Effector CD8-positive, alpha-beta T cell (primary cell): ENCODE measurements around the gene LMAN1.

ENCODE experiments used
- DNase-seq: peaks from one replicate; lab custom pipeline; 2025; lab: John Stamatoyannopoulos, UW
- total RNA-seq, 4 experiments: gene quantifications; one replicate each; lab custom pipeline; 2026; lab: John Stamatoyannopoulos, UW

The LMAN1 gene, protein sequence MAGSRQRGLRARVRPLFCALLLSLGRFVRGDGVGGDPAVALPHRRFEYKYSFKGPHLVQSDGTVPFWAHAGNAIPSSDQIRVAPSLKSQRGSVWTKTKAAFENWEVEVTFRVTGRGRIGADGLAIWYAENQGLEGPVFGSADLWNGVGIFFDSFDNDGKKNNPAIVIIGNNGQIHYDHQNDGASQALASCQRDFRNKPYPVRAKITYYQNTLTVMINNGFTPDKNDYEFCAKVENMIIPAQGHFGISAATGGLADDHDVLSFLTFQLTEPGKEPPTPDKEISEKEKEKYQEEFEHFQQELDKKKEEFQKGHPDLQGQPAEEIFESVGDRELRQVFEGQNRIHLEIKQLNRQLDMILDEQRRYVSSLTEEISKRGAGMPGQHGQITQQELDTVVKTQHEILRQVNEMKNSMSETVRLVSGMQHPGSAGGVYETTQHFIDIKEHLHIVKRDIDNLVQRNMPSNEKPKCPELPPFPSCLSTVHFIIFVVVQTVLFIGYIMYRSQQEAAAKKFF
- 97.1 to 186 (median 114) reads per million in 4 experiments for total RNA-seq

DNA sequence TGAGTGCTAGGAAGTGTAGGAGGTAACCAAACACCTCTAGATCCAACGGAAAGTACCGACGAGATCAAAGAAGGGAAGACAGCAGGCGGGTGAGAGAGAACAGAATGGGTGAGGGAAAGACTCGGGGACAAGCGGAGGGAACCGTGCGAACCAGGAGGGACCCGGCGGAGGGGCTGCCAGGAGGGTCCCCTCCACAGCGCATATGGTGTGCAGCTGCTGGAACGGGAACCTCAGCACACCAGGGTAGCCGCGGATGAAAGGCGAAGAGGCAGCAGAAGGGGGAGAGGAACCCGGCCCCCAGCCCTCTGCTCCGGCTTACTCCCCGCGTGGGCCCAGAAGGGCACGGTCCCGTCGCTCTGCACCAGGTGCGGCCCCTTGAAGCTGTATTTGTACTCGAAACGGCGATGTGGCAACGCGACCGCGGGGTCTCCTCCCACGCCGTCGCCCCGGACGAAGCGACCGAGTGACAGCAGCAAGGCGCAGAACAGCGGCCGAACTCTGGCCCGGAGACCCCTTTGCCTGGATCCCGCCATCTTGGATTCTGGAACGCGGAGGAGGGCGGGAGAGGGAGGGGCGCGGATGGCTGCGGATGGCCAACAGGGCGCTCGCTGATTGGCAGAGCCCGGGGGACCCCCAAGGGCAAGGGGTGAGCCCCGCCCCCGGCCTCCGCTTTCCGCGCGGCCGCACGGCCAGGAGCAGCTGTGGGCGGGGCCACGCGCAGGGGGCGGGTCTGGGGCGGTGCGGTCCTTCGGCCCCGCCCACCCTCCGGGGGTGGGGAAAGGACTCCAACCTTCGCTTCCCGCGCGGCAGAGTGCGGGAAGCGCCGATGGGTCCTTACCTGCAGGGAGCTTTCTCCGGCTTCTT, at the start of gene LMAN1:
TSS of gene LMAN1 (minus strand) at position 554 of the 864 bp plus-strand sequence. CDS start at position 533, 21 bp downstream.
- DNase-seq: peak; percentile 90

GRCh38 chr18:59402432-59403090, 43.5 kb upstream of the LMAN1 start:
- DNase-seq: peak; percentile 31

GRCh38 chr18:59400407-59400806, 41.3 kb upstream of the LMAN1 start:
- no peak for DNase-seq

DNA sequence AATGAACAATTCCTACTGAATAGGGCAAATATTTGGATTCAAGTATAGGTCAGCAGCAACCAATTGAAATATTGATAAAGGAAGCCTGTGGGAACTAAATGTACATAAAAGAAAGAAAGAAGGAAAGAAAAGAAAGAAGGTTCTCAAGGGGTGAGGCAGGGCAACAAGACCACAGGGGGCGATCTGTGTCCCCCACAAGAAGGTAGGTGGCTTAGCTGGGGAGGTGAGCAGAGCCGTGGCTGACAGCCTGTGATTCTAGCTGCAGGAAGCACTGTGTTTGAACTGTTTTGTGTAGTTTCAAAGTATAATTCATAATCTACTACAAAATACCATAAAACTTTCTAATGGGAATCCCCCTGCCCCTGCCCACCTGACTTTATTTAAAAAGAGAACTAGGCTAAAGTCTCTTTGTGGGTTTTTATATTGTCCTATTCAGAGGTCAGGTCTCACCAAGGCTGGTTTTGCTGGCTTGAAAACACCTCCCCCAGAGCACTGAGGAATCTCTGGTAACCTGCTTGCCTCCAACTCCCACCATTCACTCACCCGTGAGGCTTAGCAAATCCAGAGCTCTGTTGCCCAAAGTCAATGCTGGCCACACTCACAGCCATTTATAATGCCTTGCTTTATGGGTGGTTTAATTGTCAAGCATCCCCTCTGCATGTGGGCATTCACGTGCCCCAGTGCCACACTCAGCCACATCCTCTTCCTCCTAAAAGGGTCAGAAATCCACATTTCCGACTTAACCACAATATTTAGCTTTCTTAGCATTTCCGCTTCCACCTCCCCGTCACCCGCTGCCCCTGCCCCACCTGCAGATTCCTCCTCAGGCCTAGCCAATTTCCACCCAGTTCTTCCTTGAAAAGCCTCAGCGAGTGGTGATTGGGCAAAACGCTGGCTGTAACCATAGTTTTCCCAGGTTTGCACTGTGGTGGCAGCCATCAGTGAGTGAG, 36.4 kb upstream of the LMAN1 start:
- no peak for DNase-seq

DNA sequence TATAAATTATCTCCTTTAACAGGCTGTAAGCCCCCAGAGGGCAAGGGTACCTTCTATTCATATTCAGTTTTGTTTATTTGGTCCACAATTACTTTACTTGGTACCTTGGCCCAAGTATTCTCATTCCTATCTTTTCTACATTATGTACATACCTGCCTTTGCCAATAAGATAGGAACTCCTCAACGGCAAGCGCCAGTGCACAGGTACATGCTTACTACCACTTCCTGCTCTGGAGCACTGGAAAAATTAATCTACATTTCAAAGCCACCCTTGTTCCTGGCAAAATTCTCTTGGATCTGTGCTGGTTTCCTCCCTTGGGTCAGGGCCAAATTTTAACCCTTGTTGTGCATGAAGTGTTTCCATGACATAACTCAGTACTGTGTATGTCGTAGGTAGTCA, 34.3 kb upstream of the LMAN1 start:
- no peak for DNase-seq

- no peak for DNase-seq
Measured at GRCh38 chr18:59388817-59389216, 29.8 kb upstream of the LMAN1 start.

GRCh38 chr18:59387687-59388565, 28.9 kb upstream of the LMAN1 start:
- no peak for DNase-seq

DNA sequence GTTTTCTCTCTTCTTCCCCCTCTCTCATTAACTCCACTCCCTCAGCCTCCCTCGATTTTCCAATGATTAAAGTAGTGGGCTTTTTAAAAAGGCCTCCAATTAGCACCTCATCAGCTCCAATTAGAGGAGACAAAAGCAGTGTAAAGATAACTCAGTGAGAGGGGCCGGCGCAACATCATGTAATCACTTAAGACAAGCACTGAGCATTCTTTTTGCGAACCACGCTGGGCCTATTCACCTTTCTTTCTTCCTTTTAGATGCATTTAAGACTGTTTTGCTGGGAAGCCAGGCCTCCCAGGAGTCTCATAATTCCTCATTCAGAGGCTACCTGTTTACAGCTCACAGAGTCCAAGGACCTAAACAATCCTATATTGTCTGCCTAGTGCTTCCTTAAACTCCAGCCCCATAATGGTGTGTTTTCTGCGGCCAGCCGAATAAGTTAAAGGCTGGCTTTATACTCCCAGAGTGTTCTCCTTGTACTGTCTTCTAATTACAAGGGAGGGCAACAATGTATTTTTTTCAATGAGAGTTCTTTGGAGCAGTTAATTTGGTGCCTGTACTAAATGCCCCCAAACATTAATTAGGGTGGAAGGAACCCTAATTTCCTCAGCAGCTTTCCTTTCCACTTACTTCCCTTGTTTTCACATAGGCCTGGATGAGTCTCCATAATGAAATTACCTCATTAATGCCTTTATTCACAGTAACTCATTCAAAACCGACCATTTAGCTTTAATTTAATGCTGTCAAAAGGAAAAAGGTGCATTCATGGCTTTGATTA, 28.0 kb upstream of the LMAN1 start:
- no peak for DNase-seq

- DNase-seq: no peak
Measured at GRCh38 chr18:59385191-59385590, 26.1 kb upstream of the LMAN1 start.

GRCh38 chr18:59383851-59384250, 24.8 kb upstream of the LMAN1 start:
- DNase-seq: no peak

GRCh38 chr18:59382383-59382782, 23.3 kb upstream of the LMAN1 start:
- no peak for DNase-seq

GRCh38 chr18:59381949-59382348, 22.9 kb upstream of the LMAN1 start:
- DNase-seq: no peak

DNA sequence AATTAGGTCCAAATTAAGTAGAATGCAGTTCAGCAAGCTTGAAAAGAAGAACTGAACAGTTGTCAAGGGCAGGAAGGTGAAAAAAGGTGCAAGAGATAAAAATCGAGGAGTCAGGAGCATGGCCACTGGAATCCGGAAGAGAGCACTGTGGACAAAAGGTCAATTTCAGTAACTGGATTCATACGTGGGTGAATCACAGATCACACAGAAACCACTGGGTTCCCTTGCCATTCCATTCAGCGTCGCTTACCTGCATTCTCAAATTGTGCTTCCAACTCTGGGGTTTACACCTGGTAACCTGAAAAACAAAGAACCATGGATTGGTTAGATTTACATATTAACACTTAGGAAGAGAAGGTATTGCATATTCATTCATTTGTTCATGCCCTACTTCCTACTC, 21.6 kb upstream of the LMAN1 start:
- DNase-seq: no peak

DNA sequence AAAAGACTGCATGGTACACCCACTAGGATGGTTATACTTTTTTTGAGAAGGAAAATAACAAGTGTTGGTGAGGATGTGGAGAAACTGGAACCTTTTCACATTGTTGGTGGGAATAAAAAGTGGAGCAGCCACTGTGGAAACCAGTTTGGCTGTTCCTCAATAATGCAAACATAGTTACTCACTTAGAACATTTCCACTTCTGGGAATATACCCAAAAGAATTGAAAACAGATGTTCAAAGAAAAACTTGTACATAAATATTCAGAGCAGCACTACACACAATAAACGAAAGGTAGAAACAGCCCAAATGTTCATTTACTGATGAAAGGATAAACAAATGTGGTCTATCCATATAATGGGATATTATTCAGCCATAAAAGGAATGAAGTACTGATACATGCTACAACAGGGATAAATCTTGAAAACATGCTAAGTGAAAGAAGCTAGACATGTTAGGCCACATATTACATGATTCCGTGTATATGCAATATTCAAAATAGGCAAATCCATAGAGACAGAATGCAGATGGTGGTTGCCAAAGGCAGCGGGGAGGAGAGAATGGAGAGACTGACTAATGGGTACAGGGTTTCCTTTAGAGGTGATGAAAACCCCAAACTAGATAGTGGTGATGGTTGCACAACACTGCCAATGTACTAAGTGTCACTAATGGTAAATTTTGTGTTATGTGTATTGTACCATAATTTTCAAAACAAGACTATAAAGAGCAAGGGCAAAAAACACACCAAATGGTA, 20.9 kb upstream of the LMAN1 start:
- no peak for DNase-seq

GRCh38 chr18:59377613-59378337, 18.7 kb upstream of the LMAN1 start:
- no peak for DNase-seq

DNA sequence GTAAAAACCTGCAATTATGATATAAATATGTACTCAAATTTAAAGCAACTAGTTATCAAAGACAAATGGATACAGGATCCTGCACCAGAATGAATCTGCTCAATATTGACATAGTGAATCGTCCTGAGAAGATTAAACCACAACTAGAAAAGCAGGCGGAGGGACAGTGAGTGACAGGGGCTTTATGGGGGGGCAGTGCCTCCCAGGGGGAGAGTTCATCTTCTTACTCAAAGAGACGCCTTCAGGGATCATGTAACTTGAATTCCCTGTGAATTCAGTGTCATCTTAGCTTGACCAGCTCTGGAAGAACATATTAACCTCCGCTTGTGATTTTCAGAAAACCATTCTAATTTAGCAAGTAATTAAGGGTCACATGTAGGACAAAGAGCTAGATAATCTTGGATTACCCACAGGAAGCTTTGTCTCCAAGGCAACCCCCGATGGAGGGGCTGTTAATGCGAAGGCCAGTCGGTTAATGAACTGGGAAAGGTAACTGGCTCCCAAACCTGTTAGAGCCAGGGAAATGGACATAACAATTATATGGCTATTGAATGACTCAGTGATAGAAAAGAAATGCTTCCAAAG, 17.4 kb upstream of the LMAN1 start:
- no peak for DNase-seq

DNA sequence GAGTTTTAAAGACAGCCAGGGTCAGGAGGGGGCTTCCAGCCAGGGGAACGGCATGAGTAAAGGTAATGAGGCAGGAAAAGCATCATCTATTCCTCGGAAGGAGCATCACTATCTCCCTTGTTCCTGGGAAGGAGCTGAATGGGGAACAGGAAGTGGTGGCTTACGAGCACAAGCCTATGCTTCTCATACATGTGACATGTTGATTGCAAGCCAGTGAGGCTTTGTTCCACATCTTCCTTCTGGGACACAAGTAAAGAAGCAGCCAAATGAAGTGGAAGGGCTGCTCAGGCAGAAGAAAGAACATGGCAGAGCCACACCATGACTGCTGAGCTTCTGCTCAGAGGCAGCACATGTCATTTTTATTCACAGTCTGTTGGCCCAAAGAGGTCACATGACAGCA, 15.1 kb upstream of the LMAN1 start:
- no peak for DNase-seq
